Smooth muscle cell (in vitro differentiated cells): Measurements from ENCODE around the gene RPS6KA2. TPM values are rescaled to one million over a fixed set of nuclear protein-coding genes. Genes with fewer than 3 reads are reported as not detected.

Source experiments
- DNase-seq: peaks from one replicate; lab custom pipeline; 2025; ENCODE audit not compliant: unreplicated experiment; lab: John Stamatoyannopoulos, UW
- H2AFZ ChIP-seq: fragments of 200-600 bp; sonication (generic); 2 replicates; pipeline ENCODE4 v1.6.0; 2016; ENCODE audit warnings: antibody characterized with exemption, low read depth, mild to moderate bottlenecking
- H3F3A ChIP-seq: fragments of 200-600 bp; sonication (generic); 2 replicates; pipeline ENCODE4 v1.6.0; 2017; ENCODE audit warnings: antibody characterized with exemption, low read depth
- H3K27ac ChIP-seq: fragments of 200-600 bp; sonication (generic); 2 replicates; pipeline ENCODE4 v1.5.1; 2016; ENCODE audit warnings: low read depth, mild to moderate bottlenecking
- H3K27me3 ChIP-seq: fragments of 200-600 bp; sonication (generic); 2 replicates; pipeline ENCODE4 v1.6.1; 2016; ENCODE audit warnings: low read depth, mild to moderate bottlenecking
- H3K36me3 ChIP-seq: fragments of 200-600 bp; sonication (generic); 2 replicates; pipeline ENCODE4 v1.5.1; 2016; ENCODE audit warnings: low read depth
- H3K4me1 ChIP-seq: fragments of 200-600 bp; sonication (generic); 2 replicates; pipeline ENCODE4 v1.5.1; 2016; ENCODE audit warnings: low read depth
- H3K4me2 ChIP-seq: fragments of 200-600 bp; sonication (generic); 2 replicates; pipeline ENCODE4 v1.6.0; 2016; ENCODE audit warnings: mild to moderate bottlenecking
- H3K4me3 ChIP-seq: fragments of 200-600 bp; sonication (generic); 2 replicates; pipeline ENCODE4 v1.5.1; 2016; ENCODE audit warnings: mild to moderate bottlenecking
- H3K79me2 ChIP-seq: fragments of 200-600 bp; sonication (generic); 2 replicates; pipeline ENCODE4 v1.6.0; 2016; ENCODE audit warnings: low read depth, mild to moderate bottlenecking
- H3K9ac ChIP-seq: fragments of 200-600 bp; sonication (generic); 2 replicates; pipeline ENCODE4 v1.6.0; 2016; ENCODE audit warnings: low read depth
- H3K9me3 ChIP-seq: fragments of 200-600 bp; sonication (generic); replicated peaks from 2 replicates; pipeline ENCODE4 v1.5.1; 2016; ENCODE audit warnings: low read depth
- H4K20me1 ChIP-seq: fragments of 200-600 bp; sonication (generic); 2 replicates; pipeline ENCODE4 v1.6.0; 2016; ENCODE audit warnings: low read depth
- WGBS: methylation state at CpG from one replicate; pipeline ENCODE4 v1.1.7; 2016; ENCODE audit warnings: low lambda C conversion rate; 5-methylcytosine and 5-hydroxymethylcytosine counted together
- polyA plus RNA-seq: library from polyadenylated mRNA; unstranded; fragments of >200 nt; fragmentation: Nextera tagmentation; extraction: Ambion mirVana; gene quantifications from 2 replicates; pipeline ENCODE4 v1.2.1, GENCODE V29; 2016
- total RNA-seq: library from RNA; depleted of rRNA; stranded (reverse); fragments of >200 nt; gene quantifications from 2 replicates; pipeline ENCODE4 v1.2.3, GENCODE V29; 2014
- TF ChIP-seq, protein P1 (sequence below): fragments of 200-600 bp; sonication (generic); IDR thresholded peaks from 2 replicates; pipeline ENCODE4 v1.5.1; 2017; ENCODE audit warnings: borderline replicate concordance, mild to moderate bottlenecking, antibody characterized with exemption; ENCODE audit not compliant: insufficient read depth, poor library complexity, severe bottlenecking

Gene RPS6KA2
- total and polyA plus RNA-seq, 2 experiments from 2014 or later, result 7.8 to 10.4 TPM

DNA sequence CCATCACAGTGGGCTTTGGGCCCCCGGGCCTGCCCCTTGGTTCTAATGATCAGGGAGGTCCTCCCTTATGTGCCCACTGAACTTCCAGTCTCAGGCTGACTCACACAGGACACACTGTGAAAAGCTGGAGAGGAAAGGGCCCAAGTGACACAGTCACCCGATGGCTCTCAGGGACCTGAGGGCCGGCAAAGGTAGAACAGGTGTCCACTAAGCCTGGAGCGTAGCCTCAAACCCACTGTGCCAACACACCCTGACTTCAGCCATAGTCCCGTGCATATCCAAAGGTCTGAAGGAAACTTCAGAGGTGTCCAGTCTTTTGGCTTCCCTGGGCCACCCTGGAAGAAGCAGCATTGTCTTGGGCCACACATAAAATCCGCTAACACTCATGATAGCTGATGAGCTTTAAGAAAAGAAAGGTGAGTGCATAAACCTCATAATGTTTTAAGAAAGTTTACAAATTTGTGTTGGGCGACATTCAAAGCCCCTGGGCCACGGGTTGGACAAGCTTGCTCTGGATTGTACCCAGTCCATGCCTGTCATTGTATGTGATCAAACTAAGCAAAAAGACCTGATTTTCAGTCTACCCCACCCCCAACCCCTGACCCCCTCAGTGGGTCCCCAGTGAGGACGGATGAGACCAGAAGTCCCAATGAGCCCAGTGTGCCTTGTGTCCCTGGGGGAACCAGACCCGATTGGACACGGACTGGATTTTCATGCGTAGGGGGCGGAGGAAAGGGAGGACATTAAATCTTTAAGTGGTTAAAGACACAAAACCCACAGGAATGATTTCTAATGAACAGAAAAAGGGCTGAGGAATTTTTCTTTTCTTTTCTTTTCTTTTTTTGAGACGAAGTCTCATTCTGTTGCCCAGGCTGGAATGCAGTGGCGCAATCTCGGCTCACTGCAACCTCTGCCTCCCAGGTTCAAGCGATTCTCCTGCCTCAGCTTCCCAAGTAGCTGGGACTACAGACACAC is 46.7 kb downstream of the RPS6KA2 start:
- Histone ChIP-seq H3K4me2 (no peak overlapping the region), H3K4me1 (no peaks in the 10 kb centered on the region), H3K4me3 (no peak overlapping the region), H3K9me3 (no peaks in the 10 kb centered on the region), H2AFZ (no peak overlapping the region), H3F3A (no peaks in the 10 kb centered on the region), H3K36me3 (no peaks in the 10 kb centered on the region), H3K27me3 (no peaks in the 10 kb centered on the region), H3K27ac (no peak overlapping the region), H3K79me2 (no peaks in the 10 kb centered on the region), H3K9ac (no peak overlapping the region), H4K20me1 (no peaks in the 10 kb centered on the region)
- TF ChIP-seq, protein P1, sequence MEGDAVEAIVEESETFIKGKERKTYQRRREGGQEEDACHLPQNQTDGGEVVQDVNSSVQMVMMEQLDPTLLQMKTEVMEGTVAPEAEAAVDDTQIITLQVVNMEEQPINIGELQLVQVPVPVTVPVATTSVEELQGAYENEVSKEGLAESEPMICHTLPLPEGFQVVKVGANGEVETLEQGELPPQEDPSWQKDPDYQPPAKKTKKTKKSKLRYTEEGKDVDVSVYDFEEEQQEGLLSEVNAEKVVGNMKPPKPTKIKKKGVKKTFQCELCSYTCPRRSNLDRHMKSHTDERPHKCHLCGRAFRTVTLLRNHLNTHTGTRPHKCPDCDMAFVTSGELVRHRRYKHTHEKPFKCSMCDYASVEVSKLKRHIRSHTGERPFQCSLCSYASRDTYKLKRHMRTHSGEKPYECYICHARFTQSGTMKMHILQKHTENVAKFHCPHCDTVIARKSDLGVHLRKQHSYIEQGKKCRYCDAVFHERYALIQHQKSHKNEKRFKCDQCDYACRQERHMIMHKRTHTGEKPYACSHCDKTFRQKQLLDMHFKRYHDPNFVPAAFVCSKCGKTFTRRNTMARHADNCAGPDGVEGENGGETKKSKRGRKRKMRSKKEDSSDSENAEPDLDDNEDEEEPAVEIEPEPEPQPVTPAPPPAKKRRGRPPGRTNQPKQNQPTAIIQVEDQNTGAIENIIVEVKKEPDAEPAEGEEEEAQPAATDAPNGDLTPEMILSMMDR, result no peak
- no peak for DNase-seq
- 84% methylated on average over 17 of the region's 17 CpGs for WGBS

GRCh38 chr6:166579237-166579850 is 47.7 kb downstream of the RPS6KA2 start:
- H4K20me1 ChIP-seq, result no peaks in the 10 kb centered on the region
- no peaks in the 10 kb centered on the region for H3K79me2 ChIP-seq
- H3K9ac ChIP-seq, result no peak overlapping the region
- 95% methylated on average over 9 of the region's 9 CpGs for WGBS
- no peak overlapping the region for H3K4me3 ChIP-seq
- no peaks in the 10 kb centered on the region for H3K9me3 ChIP-seq
- H3K27me3 ChIP-seq, result no peaks in the 10 kb centered on the region
- H3K4me1 ChIP-seq, result no peaks in the 10 kb centered on the region
- no peaks in the 10 kb centered on the region for H3K36me3 ChIP-seq
- TF ChIP-seq, protein P1, result no peak
- H3K27ac ChIP-seq, result no peak overlapping the region
- no peak for DNase-seq
- H2AFZ ChIP-seq, result no peak overlapping the region
- no peak overlapping the region for H3K4me2 ChIP-seq
- H3F3A ChIP-seq, result no peaks in the 10 kb centered on the region

DNA sequence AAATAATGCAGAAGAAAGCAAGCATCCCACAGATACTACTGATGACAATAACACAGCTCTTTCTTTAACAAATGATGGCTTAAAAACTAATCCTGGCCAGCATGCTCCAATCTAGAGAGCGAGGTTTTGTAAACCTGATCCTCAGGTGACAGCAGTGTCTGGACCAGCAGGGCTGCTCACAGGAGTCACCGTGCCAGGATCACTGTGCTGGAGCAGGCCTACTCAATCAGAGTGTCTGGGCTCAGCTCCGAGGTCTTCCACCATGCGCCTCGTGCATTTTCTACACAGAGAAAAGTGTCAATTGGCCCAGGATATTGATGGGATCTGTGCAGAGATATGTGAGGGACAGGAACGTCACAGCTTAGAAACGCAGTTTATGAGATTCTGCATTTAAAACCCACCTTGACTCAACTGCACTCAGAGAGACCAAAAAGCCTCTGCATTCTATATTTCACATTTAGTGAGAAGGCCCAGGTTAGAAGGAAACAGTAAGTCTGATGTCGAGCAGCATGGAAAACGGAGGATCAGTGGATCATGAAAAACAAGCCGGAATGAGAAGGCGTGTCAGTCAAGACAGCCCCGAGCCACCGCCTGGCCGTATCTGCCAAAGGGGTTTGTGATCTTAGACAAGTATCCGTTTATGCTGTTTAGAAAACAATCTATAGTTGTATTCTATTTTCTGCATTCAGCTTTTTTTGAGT is 48.4 kb downstream of the RPS6KA2 start:
- Histone ChIP-seq H3K27ac (no peak overlapping the region), H3K4me3 (no peak overlapping the region), H3K36me3 (no peaks in the 10 kb centered on the region), H3K4me1 (no peaks in the 10 kb centered on the region), H3K9me3 (no peaks in the 10 kb centered on the region), H3K4me2 (no peak overlapping the region), H2AFZ (no peak overlapping the region), H3F3A (no peaks in the 10 kb centered on the region), H3K9ac (no peak overlapping the region), H3K79me2 (no peaks in the 10 kb centered on the region), H3K27me3 (no peaks in the 10 kb centered on the region), H4K20me1 (no peaks in the 10 kb centered on the region)
- TF ChIP-seq, protein P1, result no peak
- 98% methylated on average over 15 of the region's 15 CpGs for WGBS
- DNase-seq, result no peak
